ENCODE results near the gene FRMD1. TPM values are rescaled to one million over a fixed set of nuclear protein-coding genes. Genes with fewer than 3 reads are reported as not detected.

FRMD1 gene
- total and polyA plus RNA-seq, 2 of the 8 experiments (the other 6 are each of a cell fraction or from before 2014, with no cell fraction given) = 0.36 TPM; not detected in 1

DNA sequence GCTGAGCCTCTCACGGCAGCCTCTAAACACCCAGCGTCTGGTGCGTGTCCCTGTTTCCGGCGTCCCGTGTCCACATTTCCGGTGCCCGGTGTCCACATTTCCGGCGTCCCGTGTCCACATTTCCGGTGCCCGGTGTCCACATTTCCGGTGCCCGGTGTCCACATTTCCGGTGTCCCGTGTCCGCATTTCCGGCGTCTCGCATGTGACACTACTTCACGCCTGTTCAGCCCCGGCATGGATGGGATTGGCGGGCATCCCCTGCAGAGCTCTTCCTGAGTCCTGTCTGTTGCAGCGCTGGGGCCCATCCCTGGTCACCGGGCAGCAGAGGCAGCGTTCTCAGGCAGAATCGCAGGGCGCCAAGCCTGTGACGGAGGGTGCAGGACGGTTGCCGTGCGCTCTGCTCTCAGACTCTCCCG, 3.2 kb downstream of the FRMD1 start:
- no peak overlapping the region for H4K91ac ChIP-seq (replicated peaks; ENCODE audit: insufficient read length, low read length)
- no peak overlapping the region for H3K56ac ChIP-seq (replicated peaks; ENCODE audit: insufficient read length, low read depth, low read length)
- TF ChIP-seq KDM5A (IDR thresholded peaks at IDR 0.05; ENCODE audit: low read length) (no peak), TBP (IDR thresholded peaks at IDR 0.05; ENCODE audit: low read depth, low read length) (no peak), YY1 (IDR thresholded peaks at IDR 0.05; ENCODE audit: low read depth, low read length) (no peak), CTBP2 (IDR thresholded peaks at IDR 0.05; ENCODE audit: borderline replicate concordance, insufficient read depth, insufficient read length, low read length) (no peak), SIN3A (conservative IDR thresholded peaks at IDR 0.05 in 1 of 2, IDR thresholded peaks at IDR 0.05 in 1 of 2; ENCODE audit: low read depth in 1 of 2, low read length in 2 of 2) (no peak), KDM4A (IDR thresholded peaks at IDR 0.05; ENCODE audit: low read depth, low read length, severe bottlenecking) (no peak), GABPA (IDR thresholded peaks at IDR 0.05; ENCODE audit: borderline replicate concordance, insufficient read depth, low read length) (no peak)
- no peak overlapping the region for H2BK120ac ChIP-seq (replicated peaks; ENCODE audit: low read depth, low read length)
- H4K5ac ChIP-seq (ENCODE audit: insufficient read length, low read depth, low read length) = no peak overlapping the region
- no peak overlapping the region for H3K14ac ChIP-seq (ENCODE audit: insufficient read length)
- no peaks in the 10 kb centered on the region; a peak in 1 of 8 replicates for H3K36me3 ChIP-seq (ENCODE audit: control insufficient read depth in 2 of 4, insufficient read depth in 4 of 4, low read length in 3 of 4)
- H3K27me3 ChIP-seq (replicated peaks in 1 of 4; ENCODE audit: control insufficient read depth in 3 of 4, extremely low read depth in 1 of 4, insufficient read depth in 3 of 4, low read length in 3 of 4) = no peaks in the 10 kb centered on the region
- H2BK15ac ChIP-seq (ENCODE audit: low read length) = no peak overlapping the region
- no peak overlapping the region for H3K4me2 ChIP-seq (ENCODE audit: insufficient read depth in 1 of 2, low read depth in 2 of 2, low read length in 2 of 2)
- no peak overlapping the region for H3K4ac ChIP-seq (replicated peaks; ENCODE audit: insufficient read length, low read depth, low read length)
- H2BK5ac ChIP-seq (ENCODE audit: low read depth, low read length) = no peak overlapping the region
- no peak for FAIRE-seq
- no peak overlapping the region for H3K27ac ChIP-seq (ENCODE audit: low read depth, low read length)
- 87% methylated on average over 29 of the region's 34 CpGs; no CpG with 5 or more reads in 1 of the 2 experiments for WGBS, 2 experiments (ENCODE audit: extremely low coverage in 1 of 2, insufficient coverage in 1 of 2, insufficient read length in 1 of 2, insufficient replicate concordance in 2 of 2, low coverage in 1 of 2, low lambda C conversion rate in 2 of 2, missing lambda C conversion rate in 1 of 2)
- H3K4me1 ChIP-seq (replicated peaks in 1 of 4; ENCODE audit: control insufficient read depth in 3 of 4, insufficient read depth in 4 of 4, low read length in 3 of 4) = peaks cover 0 to 6% (median 1%) of the 10 kb centered on the region in 4 experiments; a peak in 2 of 7 replicates
- H3K23ac ChIP-seq (ENCODE audit: insufficient read length) = no peak overlapping the region
- H2BK12ac ChIP-seq (ENCODE audit: low read depth, low read length) = no peak overlapping the region
- H4K8ac ChIP-seq (ENCODE audit: extremely low read depth, insufficient read depth, low read length) = peak overlapping the region; percentile 57; the same call in 1 of the 2 replicates
- no peaks in the 10 kb centered on the region for H3K9me3 ChIP-seq (ENCODE audit: insufficient read depth in 2 of 2, low read depth in 1 of 2, low read length in 1 of 2)
- H3K9ac ChIP-seq (replicated peaks in 1 of 4; ENCODE audit: extremely low read depth in 1 of 4, low read depth in 3 of 4, low read length in 3 of 4) = no peak overlapping the region
- no peaks in the 10 kb centered on the region for H3K79me1 ChIP-seq (ENCODE audit: low read depth, low read length)
- no peak overlapping the region for H2AFZ ChIP-seq (ENCODE audit: low read length)
- POLR2A ChIA-PET (ENCODE audit: partially characterized antibody) = no interaction called here
- CTCF ChIA-PET (ENCODE audit: partially characterized antibody) = interaction anchor here (0.8 kb wide), 1 partner anchor 13 kb away, joined by 4 read pairs; no protein-coding TSS in a partner anchor
- no peak overlapping the region for H3K4me3 ChIP-seq (ENCODE audit: extremely low read depth in 1 of 4, insufficient read depth in 2 of 4, low read depth in 3 of 4, low read length in 4 of 4)
- no peak overlapping the region for H3K18ac ChIP-seq (ENCODE audit: extremely low read depth, low read length)
- no peak overlapping the region for H2BK20ac ChIP-seq (ENCODE audit: low read length)
- no peak overlapping the region for H2AK5ac ChIP-seq (ENCODE audit: low read depth, low read length)
- no peaks in the 10 kb centered on the region; the same call in 1 of the 2 replicates for H3K23me2 ChIP-seq (ENCODE audit: low read depth, low read length)
- peaks cover 0 to 6% of the 10 kb centered on the region in 2 experiments for H4K20me1 ChIP-seq (replicated peaks in 1 of 2; ENCODE audit: control insufficient read depth in 1 of 2, insufficient read depth in 2 of 2, low read length in 2 of 2)
- no peak for DNase-seq (ENCODE audit: low read depth in 1 of 2, low spot score in 2 of 2)
- no peaks in the 10 kb centered on the region for H3K79me2 ChIP-seq (ENCODE audit: control insufficient read depth in 1 of 2, insufficient read depth in 2 of 2, low read length in 2 of 2)
